ENCODE data around the gene PSMA7.

The PSMA7 gene

DNA sequence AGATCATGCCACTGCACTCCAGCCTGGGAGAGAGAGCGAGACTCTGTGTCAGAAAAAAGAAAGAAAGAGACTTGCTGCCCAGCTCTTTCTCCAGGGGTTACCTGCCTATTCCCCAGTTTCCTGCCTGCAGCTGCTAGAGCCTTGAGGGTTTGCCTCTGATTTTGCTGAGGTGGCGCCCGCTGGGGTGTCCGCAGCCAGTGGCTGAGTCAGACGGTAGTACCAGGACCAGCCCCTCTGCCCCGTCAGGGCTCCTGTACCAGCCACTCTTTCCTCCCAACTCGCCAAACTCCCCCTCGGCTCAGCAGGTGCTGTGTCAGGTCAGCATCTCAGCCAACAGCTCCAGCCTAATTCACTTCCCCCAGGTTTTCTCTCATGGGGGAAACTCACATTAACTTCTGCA, 28.3 kb downstream of the PSMA7 start:
- TF ChIP-seq, protein P1, sequence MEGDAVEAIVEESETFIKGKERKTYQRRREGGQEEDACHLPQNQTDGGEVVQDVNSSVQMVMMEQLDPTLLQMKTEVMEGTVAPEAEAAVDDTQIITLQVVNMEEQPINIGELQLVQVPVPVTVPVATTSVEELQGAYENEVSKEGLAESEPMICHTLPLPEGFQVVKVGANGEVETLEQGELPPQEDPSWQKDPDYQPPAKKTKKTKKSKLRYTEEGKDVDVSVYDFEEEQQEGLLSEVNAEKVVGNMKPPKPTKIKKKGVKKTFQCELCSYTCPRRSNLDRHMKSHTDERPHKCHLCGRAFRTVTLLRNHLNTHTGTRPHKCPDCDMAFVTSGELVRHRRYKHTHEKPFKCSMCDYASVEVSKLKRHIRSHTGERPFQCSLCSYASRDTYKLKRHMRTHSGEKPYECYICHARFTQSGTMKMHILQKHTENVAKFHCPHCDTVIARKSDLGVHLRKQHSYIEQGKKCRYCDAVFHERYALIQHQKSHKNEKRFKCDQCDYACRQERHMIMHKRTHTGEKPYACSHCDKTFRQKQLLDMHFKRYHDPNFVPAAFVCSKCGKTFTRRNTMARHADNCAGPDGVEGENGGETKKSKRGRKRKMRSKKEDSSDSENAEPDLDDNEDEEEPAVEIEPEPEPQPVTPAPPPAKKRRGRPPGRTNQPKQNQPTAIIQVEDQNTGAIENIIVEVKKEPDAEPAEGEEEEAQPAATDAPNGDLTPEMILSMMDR (conservative IDR thresholded peaks at IDR 0.05), result no peak
- TF ChIP-seq ZFX (IDR thresholded peaks at IDR 0.05), result no peak
- H3K27ac ChIP-seq, result no peak overlapping the region

DNA sequence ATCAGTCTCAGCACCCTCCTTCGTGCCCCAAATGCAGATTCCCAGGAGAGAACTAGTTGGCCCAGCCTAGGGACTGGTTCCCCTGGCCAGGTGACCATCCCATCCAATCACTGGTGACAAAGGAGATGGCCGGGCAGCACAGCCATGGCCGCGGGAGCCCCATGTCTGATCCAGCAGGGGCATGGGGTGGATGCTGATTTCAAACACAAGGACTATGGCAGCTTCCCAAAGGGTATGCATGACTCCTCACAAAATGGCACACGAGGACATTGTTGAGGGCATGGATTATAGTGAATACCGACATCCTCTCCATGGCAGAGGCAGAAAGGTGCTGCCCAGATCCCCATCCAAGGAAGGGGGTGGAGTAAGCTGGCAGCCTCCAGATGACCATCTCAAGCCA, 30.8 kb downstream of the PSMA7 start:
- TF ChIP-seq, protein P1 (conservative IDR thresholded peaks at IDR 0.05), result no peak
- no peak for TF ChIP-seq ZFX (IDR thresholded peaks at IDR 0.05)
- no peak overlapping the region for H3K27ac ChIP-seq

DNA sequence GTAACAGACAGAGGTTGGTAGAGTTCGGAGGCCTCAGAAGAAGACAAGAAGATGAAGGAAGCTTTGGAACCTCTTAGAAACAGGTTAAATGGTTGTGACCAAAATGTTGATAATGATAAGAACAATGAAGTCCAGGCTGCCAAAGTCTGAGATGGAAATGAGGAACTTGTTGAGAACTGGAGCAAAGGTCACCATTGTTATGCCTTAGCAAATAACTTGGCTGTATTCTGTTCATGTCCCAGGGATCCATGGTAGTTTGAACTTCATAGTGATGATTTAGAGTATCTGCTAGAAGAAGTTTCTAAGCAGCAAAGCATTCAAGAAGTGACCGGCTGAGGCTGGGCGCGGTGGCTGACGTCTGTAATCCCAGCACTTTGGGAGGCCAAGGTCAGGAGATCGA, 32.0 kb downstream of the PSMA7 start:
- no peak overlapping the region for H3K27ac ChIP-seq
- TF ChIP-seq, protein P1 (conservative IDR thresholded peaks at IDR 0.05), result no peak
- no peak for TF ChIP-seq ZFX (IDR thresholded peaks at IDR 0.05)

DNA sequence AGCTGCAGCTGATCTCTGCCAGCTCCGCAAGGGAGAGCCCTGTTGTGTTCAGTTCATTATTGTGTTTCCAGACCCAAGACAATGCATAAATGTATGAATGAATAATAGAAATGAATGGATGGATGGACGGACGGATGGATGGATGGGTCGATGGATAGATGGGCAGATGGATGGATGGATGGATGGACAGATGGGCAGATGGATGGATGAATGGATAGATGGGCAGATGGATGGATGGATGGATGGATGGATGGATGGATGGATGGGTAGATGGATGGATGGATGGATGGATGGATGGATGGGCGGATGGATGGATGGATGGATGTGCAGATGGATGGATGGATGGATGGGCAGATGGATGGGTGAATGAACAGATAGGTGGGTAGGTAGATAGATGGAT, 37.6 kb downstream of the PSMA7 start:
- no peak overlapping the region for H3K27ac ChIP-seq

DNA sequence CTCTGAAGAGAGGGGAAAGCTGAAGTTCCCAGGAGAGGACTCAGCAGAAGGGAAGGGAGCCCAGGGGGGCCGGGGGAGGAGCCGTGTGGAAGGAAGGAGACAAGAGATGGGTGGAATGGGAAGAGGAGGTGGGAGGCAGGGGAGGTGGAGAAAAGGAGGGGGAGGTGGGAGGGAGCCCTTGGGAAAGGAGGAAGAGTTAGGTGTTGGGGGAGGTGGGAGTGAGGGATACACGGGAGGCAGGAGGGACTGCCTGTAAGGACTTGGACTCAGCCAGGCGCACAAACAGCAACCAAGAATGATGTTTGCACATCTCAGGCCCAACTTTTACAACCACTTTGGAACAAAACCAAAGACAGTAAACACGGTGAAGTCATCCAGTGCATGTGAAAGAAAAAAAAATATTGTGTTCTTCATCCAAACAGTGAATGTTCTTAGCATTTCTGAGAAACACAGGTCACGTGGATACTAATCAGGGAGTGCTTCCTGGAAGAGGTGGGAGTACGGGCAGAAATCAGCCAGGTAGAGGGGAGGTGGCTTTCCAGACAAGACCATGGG, 38.3 kb downstream of the PSMA7 start:
- no peak overlapping the region for H3K27ac ChIP-seq
- TF ChIP-seq ZFX (IDR thresholded peaks at IDR 0.05), result no peak
- TF ChIP-seq, protein P1 (conservative IDR thresholded peaks at IDR 0.05), result no peak

More for the DNA sequence above, 37.6 kb downstream of the PSMA7 start:
- TF ChIP-seq ZFX (IDR thresholded peaks at IDR 0.05), result no peak
- TF ChIP-seq, protein P1 (conservative IDR thresholded peaks at IDR 0.05), result no peak

DNA sequence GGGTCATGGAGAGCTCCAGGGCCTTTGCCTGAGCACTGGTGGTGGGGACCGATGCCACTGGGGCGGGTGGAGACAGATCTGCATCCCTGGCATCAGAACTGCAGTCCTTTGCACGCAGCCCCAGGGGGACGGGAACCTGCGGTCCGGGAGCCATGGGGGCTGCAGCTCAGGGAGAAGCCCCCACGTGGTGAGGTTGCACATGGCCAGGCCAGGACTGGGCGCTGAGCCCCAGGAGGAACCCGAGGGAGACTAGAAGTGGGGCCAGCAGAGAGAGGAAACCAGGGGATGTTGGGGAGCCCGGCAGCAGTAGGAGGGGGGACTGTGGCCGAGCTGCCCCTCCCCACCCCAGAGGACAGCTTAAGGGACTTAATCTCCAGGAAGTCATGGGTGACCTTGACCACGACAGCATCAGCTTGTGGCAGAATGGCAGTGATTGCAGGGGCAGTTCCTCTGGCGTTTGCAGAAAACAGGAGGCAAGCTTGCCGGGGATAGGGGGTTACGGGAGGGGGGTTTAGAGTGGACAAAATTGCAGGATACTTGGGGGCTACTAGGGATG, 38.9 kb downstream of the PSMA7 start:
- TF ChIP-seq ZFX (IDR thresholded peaks at IDR 0.05), result no peak
- TF ChIP-seq, protein P1 (conservative IDR thresholded peaks at IDR 0.05), result no peak

DNA sequence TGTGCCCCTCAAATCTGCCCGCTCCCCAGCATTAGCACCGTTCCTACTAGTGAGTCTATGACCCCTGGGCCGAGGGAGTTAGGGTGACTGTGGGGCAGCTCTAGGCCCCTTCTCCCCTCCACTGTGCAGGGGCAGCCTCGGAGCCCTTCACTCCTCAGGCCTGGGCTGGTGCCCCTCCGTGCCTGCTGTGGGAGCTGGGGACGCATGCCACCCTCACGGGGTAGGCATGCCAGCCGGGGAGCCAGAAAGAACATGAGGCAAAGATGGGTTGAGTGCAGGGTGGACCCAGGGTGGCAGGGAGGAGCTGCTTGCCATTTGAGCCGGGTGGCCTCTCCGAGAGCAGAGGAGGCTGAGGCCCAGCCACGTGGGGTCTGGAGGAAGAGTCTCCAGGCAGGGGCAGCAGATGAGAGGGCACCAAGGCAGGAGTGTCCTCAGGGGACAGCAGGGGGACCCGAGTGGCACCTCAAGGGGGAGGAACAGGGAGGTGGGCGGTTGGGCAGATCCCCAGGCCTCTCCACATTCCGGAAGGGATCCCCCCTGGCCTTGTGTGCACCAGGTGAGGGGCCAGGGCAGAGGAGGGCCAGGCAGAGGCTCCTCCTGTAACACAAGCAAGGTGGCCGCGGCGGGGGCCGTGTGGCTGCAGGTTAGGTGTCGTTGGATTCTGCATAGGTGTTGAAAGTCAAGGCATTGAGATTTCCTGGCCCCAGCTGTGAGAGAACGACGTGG, 39.5 kb downstream of the PSMA7 start:
- TF ChIP-seq, protein P1 (conservative IDR thresholded peaks at IDR 0.05), result no peak
- TF ChIP-seq ZFX (IDR thresholded peaks at IDR 0.05), result no peak
- H3K27ac ChIP-seq, result no peak overlapping the region

More for the DNA sequence above, 38.9 kb downstream of the PSMA7 start:
- no peak overlapping the region for H3K27ac ChIP-seq
